GM20431 (cell line): Measurements from ENCODE around the gene GABARAP.

Experiments used
- in situ Hi-C: fragments of 300-500 bp; cut with MseI, MboI; formaldehyde crosslinking; loops from one replicate; pipeline ENCODE4 v1.15.0; 2020; ENCODE audit warnings: low sequenced_read_pairs; ENCODE audit not compliant: unreplicated experiment

GABARAP gene

DNA sequence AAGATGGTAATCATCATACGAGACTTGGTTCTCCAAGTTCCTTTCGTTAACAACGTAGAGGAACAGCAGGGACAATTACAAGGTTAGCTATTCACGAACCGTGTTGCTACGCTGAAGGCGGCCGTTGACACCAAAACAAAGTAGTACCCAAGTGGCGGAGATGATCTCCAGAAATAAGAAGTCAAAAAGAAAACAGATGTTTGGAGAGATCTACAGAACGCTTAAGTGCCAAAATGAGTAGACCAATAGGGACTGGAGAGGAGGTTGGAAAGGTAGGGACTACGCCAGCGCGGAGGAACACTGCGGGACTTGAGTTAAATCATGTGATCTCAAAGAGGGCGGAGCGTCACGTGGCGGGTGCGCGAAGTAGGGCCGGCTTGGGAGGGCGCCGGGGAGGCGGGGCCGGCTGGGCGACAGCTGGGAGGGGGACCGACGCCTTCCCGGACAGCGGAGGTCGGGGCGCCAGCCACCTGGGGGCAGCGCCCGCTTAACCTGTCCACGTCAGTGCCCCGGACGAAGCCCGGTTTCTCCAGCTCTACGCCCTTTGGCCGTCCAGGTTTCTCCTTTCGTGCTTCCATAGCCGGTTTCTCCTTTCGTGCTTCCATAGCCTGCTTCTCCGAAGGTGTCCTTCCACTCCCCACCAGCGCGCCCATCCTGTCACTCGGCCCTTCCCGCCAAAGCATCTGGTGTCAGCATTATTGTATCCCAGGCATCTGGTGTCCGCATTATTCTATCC lies 636 bp upstream of the GABARAP start:
- in situ Hi-C loops: no loop called here

DNA sequence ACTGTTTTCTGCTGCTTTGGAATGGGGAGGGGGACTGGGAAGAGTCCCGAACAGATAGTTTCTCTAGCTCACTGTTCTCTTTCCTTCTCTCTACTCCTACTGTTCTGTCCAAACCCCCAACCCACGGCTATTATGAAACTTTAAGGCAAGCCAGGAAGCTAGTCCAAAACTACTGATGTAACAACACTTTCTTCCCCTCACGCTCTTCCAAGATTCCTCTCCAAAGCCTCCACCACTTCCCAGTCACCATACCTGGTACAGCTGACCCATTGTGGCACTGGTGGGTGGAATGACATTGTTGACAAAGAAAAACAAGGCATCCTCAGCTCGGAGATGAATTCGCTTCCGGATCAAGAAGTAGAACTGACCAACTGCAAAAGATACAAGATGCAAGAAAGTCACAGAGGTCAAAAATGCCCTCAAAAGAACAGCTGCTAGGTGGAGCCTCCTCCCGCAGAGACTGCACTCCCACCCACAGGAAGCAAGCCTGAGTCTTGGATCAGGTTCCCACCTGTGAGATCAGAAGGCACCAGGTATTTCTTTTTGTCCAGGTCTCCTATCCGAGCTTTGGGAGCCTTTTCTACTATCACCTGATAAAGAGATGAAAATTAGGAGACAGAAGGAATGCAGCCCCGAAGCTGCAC lies 1.0 kb downstream of the GABARAP start:
- in situ Hi-C loops: no loop called here

DNA sequence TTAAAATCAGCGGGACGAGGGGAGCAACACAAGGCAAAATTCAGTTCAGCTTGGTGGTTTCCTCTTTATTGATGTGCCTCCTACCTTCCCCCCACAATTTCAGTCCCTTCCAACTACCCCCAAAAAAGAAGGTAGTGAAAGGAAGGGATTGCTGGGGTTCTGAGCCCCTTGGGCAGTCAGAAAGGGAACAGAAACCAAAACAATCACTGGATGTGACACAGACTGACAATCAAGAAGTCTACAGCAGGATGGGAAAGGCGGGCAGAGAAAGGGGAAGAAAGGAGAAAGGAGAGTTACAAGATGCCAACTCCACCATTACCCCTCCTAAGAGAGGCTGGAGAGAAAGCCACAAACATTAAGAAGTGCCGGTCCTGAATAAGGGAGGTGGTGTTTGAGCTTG lies 1.9 kb downstream of the GABARAP start:
- in situ Hi-C loops: no loop called here

DNA sequence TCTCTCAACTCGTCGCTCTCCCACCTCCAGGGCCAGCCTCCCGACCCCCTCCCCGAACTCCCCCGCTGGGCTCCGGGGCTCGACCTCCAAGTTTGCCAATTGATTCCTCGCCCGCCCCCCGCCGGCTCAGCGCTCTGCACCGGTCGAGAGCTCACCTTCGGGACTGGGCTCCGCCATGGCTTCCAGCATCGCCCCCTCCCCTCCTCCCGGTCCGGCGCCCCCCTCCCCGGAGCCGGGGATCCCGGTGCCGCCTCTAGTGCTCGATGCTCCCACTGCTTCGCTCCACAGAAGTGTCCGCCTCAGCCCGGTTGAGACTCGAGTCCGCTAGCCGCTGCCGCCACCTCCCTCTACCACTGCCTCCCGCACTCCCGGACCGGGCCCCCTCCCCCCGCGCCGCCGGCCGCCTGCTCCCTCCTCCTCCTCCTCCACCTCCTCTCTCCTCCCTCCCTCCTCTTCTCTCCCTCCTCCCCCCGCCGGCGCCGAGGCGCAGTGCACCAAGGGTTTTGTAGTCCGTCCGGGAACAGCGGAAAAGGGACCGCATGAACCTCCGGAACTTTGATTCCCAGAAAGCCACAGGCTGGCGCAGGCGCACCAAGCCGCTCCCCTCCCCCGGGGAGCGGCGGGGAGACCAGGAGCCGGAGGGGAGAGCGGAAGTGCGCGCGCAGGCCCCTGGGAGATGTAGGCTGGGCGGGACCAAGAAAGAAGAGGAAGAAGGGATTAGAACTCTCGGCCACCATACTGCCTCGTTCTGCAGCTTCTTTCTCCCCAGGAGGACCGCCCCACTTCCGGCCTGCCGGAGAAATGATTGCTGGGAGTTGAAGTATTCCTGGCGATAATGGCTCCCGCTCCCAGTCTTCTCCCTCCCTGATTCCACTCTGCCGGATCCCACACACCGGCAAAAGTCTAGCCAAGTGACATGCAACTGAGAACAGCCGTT lies 2.9 kb downstream of the GABARAP start, which contains the start of gene PHF23:
TSS of gene PHF23 (minus strand) at position 367 of the 937 bp plus-strand sequence. CDS start at position 189, 178 bp downstream.
- in situ Hi-C loops: no loop called here

DNA sequence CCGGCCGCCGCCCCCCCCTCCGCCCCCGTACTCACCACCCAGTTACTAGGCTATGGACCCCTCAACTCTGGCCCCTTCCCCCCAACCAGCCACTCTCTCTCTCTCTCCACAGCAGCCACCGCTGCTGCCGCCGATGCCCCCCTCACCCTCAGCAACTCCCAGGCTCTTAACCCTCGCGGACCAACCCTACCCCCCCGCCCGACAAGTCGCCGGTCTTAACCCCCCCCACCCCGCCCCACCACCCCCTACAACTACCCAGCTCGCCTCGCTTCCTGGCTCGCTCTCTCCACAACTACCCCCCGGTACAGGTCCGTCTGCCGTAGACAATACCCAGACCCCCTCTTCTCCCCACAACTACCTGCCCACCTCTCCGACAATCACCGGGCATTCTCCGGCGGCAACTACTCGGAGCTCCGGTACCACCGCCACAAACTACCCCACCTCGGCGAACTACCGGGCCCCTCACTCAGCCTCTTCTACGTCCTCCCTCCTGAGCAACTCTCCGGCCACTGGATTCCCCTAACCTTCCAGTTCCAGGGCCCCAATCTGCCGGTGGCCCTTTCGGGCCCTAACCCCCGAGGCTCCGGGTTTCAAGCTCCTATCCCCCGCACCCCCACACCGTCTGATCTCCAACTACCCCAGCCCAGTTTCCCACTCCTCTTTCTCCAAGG lies 3.7 kb downstream of the GABARAP start:
- in situ Hi-C loops: no loop called here

DNA sequence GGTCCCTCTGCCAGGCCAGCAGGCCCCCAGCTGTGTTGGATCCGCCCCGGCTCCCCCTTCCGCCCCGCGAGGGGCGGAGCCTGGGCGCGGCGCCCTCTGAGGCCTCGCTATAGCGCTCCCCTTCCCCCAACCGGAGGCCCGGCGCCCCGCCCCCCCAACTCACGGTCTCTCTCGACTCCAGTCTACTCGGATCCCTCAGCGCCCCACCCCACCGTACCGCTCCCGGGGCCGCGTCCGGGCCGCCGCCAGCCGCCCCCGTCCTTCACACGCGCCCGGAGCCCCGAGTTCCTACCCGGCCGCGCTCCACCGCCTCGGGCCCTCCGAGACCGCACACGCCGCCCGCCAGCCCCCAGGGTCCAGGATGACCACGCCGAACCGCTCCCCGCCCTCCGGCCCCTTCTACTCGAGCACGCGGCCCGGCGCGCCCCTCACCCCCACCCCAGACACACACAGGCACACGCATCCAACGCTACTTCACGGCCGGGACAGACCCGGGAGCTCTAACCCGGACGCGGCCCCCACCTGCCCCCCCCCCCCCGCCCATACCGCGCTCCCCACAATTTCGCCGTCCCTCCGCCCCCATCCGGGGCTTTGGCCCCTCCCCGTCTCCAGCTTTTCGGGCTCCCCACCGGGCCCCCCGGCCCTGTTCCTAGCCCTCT lies 4.4 kb downstream of the GABARAP start:
- in situ Hi-C loops: no loop called here

DNA sequence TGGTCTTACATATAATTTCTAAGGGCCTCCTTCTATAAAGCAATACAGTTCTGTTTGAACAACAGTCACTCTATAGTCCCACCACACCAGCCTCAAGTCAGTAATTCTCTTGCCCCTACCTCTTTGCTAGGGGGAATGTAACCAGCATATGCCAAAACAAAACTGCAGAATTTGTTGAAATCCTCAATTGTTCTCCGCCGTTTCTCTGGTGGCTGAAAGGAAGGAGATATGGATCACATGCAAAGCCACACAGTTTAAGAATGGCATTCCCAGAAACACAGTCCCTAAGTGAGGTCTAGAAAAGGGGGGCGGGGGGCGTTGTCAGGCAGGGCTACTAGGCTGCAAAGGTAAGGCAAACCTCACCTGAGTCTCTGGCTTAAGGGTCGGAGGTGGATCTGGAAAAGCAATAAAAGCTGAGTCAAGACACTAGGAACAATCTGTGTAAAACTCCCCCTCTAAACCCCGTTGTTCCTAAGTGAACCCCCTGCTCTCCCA lies 4.9 kb downstream of the GABARAP start:
- in situ Hi-C loops: no loop called here

DNA sequence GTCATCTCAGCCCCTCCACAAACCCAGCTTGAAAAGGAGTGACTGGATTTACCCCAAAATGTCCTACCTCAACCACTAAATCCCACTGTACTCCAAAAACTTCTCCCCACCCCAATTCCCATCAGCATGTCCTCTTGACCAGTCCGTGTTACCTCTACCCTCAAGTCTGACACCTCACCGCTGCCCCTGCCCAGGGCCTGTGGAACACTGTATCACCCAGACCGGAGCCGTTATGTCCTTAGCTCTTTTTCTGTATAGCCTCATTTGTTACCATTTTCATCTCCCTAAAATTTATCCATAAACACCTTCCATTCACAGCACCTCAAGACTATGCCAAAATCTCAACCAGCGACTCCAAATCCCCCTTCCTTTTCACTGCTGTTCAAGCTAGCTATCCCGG lies 5.4 kb downstream of the GABARAP start:
- in situ Hi-C loops: no loop called here

DNA sequence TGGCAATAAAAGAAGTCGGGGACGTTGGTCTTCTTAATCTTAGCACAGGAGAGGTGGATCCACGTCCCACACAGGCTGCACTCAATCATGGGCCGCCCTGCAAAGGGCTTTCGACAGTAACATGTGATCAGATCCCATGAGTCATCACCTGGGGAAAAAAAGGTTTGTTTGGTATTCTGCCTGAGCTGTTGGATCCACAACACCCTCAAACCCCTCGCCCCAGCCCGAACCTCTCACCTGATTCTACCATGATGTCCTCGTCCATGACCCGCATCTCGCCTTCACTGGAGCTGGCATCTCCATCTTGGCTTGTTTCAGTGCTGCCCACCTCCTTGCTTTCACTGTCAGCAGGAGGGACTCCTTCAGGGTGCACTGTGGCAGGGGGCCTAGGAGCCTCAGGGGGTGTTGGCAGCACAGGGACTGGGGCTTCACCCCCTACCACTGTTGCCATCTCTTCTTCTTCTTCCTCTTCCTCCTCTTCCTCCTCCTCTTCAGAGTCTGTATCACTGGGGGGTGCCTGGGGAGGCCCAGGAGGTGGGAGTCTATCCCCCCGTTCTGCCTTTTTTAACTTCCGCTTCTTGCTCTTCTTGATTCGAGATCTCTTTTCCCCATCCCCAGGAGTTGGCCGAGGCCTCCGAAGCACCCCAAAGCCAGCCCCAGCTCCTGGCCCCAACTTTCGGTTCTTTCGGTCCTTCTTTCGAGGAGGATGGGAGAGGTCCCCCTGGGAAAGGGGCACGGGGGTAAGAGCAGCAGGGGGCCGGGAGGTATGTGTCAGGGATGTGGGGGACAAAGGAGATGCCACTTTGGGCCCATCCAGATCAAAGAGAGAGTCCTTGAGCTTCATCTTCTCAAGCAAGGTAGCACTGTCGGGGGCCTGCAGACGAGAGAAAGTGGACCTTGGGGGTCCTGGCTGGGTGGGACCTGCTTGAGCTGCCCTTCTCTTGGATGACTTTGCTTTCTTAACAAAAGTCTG lies 6.3 kb downstream of the GABARAP start:
- in situ Hi-C loops: no loop called here

DNA sequence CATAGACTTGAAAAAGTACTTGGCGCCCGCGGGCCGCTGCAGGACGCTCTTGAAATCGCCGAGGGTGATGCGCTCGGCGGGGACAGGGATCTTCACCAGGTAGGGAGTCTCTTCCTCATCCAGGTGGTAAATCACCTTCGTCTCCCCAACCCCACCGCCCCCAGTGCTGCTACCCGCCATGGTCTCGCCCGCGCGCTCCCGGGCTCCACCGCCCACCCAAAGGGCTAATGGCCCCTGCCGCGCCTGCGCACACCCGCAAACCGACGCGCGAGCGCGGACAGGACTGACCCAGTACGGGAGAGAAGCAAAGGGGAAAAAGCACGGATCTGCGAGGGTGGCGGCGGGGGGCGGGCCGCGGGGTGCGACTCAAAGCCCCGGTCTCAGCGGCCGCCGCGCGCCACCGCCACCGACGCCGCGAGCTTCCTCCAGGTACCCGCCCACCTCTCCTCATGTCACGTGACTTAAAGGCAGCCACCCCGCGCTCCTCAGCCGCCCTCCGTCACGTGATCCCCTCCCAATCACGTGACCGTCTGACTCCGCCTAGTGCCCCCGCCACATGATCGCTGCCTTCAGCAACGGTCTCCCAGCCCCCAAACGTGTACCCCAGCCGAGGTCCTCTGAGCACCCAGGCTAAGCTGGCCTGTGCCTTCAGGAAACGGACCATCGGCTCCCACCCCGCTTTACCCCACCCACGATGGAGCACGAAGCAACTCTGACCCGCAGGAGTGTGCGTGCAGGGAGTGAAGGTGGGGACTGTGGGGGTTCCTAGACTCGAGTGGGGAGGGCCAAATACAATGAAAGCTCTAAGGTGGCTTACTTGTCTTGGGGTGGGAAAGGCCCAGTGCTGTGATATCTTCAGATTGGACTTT lies 7.9 kb downstream of the GABARAP start, which contains the start of gene DVL2:
TSS of gene DVL2 (minus strand) at position 435 of the 869 bp plus-strand sequence. CDS start at position 180, 255 bp downstream.
- in situ Hi-C loops: no loop called here

DNA sequence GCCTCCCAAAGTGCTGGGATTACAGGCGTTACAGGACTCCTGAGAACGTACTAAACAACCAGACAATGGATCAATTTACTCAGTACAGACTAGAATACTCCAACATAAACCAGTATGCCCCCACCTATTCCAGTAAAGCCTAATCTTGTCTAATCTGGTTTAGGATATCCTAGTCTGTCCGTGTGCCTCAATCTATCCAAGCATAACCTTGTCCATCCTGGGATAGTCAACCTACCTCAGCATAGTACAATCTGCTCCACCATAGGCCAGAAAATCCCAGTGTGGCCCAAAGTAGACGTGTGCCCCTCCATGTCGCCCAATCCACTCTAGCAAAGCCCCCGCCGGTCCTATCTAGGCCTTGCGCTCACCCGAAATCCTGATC lies 8.6 kb downstream of the GABARAP start:
- in situ Hi-C loops: no loop called here

DNA sequence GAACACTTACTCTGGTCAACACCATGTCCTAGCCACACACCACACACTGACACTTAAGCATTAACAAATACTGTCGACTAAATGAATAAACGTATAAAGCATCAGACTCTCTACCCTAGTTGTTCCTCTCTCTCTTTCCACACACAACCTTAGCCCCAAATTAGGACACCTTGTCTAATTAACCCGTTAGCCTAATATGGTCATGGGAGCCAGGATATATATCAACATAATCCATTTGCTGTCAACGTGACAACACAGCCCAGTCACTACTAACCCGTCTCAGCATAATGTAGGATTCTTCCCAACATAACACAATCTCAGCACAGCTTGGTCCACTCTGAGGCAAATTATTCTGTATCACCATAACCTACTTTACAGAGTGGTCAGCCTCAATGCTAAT lies 10.1 kb downstream of the GABARAP start:
- in situ Hi-C loops: no loop called here

DNA sequence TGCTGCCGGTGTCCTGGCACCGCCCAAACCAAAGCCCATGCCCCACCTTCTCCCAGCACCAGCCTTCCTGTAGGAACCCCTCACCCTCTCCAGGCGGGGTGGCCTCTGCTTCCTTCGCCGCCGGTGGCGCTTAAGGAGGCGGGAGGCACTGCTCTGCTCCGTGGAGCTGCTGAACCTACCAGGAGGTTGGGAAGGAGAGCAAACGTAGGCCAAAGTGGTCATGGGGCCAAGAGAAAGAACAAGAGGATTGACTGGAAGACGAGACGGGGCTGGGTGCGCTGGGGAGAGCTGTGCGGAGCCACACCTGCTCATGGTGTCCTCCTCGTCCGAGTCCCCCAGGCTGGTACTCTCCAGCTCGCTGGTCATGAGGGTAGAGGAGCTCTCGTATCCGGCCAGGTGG lies 12.7 kb downstream of the GABARAP start:
- in situ Hi-C loops: no loop called here

DNA sequence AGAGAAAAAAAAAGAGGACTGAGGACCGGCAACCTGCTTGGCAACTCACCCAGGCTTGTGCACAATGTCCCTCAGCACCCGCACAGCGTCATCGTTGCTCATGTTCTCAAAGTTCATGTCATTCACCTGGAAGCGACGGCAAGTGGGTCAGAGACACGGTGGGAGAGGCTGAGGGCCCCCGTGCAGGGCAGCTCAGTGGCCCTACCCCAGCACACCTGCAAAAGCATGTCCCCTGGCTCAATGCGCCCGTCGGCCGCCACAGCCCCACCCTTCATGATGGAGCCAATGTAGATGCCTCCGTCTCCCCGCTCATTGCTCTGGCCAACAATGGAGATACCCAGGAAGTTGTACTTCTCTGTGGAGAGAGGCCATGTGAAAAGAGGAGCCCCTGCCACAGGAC lies 13.3 kb downstream of the GABARAP start:
- in situ Hi-C loops: no loop called here

DNA sequence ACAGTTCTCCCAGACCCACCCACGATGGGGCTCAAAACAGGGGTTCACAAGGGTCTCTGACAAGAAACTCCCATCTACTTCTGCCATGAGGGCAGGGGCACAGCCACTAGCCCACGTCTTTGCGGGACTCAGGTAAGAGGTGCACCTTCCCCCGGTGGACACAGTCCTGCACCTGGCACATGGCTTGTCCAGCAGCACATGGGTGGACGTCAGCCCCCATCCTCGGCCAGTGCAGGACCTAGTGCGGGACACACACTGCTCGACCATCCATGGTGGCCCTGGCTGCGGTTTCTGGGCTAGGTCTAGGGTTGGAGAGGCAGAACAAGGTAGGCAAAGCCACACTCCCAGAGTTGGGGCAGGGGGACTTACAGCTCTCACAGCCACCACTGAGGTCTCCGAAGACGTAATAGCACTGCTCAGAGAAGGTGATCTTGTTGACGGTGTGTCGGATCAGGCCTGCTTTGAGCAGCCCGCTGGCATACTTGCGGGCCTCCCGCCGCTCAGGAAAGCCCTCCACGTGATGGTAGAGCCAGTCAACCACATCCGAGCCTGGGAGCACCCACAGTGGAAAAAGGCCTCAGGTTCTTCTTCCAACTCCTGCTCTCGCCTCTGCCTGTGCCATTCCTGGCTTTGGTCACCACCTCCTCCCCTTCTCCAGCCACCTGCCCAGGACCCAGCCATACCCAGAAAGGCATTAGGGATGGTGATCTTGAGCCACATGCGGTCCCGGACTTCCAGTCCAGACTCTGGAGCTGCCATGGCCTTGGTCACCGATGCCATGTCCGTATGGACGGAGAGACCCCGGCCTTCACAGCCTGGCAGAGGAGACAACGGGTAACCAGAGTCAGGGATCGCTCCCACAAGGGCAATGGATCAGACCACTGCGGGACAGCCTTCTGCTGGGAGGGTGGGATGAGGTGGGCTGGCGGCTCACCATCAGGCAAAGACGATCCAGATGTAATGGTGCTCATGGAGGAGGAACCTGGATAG lies 15.2 kb downstream of the GABARAP start:
- in situ Hi-C loops: no loop called here

DNA sequence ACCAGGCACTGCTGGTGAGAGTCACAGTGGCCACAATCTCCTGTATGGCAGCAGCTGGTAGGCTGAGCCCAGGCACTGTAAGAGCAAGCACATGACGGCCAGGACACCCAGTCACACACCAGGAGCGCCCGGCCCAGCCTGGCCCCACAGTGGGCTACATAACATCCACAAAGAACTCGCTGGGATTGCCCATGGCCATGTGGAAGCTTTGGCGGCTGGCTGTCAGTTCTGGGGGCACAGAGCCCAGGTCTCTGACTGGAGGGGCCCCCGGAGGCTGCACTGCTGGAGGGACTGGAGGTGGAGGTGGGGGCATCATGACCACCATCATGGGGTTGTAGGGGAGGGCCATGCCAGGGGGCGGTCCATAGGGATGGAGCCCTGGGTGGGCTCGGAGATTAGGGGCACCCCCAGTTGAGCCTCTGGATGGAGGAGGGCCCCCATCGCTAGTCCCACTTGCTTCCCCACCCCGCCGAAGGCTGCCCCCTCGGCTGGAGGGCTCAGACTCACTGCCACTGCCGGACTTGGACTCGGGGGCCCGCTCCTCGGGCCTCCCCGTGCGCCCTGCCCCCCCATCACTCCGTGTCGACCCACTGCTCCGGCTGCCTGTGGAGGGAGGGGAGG lies 16.4 kb downstream of the GABARAP start:
- in situ Hi-C loops: no loop called here
